Kidney tubule cell (primary cell): Measurements from ENCODE around the gene ARMH4.
A peak's percentile ranks its signal among the peaks of the same experiment; 100 is the strongest.

Experiments used
- DNase-seq: peaks from one replicate; pipeline ENCODE4 v3.0.0-alpha.2; 2018; ENCODE audit warnings: low spot score

ARMH4 gene

GRCh38 chr14:58152014-58152857 lies at the start of gene ARMH4:
ARMH4 (minus strand) TSS chr14:58152213; CDS start chr14:58139358, 12,855 bp downstream.
- DNase-seq: peak; percentile 88

- no peak for DNase-seq
These were observed 48.8 kb upstream of the ARMH4 start for GRCh38 chr14:58200846-58201245.

- no peak for DNase-seq
These were observed 48.4 kb upstream of the ARMH4 start for GRCh38 chr14:58200480-58200841.

- peak; percentile 91 for DNase-seq
These were observed 47.9 kb upstream of the ARMH4 start, which contains the start of gene ACTR10 for GRCh38 chr14:58199726-58200479. ACTR10 (plus strand) TSS chr14:58200149; CDS start chr14:58200218, 69 bp downstream.

GRCh38 chr14:58198086-58198485 lies 46.1 kb upstream of the ARMH4 start:
- no peak for DNase-seq

GRCh38 chr14:58196198-58196597 lies 44.2 kb upstream of the ARMH4 start:
- no peak for DNase-seq

GRCh38 chr14:58193542-58193941 lies 41.5 kb upstream of the ARMH4 start:
- DNase-seq: peak; percentile 41

GRCh38 chr14:58191763-58192601 lies 40.0 kb upstream of the ARMH4 start:
- no peak for DNase-seq

- DNase-seq: no peak
These were observed 37.2 kb upstream of the ARMH4 start for GRCh38 chr14:58189176-58189575.

GRCh38 chr14:58177125-58177524 lies 25.1 kb upstream of the ARMH4 start:
- DNase-seq: peak; percentile 35

GRCh38 chr14:58171090-58171489 lies 19.1 kb upstream of the ARMH4 start:
- DNase-seq: peak; percentile 93

GRCh38 chr14:58167891-58168290 lies 15.9 kb upstream of the ARMH4 start:
- no peak for DNase-seq

GRCh38 chr14:58167057-58167456 lies 15.0 kb upstream of the ARMH4 start:
- DNase-seq: no peak

- peak; percentile 85 for DNase-seq
These were observed 14.3 kb upstream of the ARMH4 start for GRCh38 chr14:58166005-58166983.

GRCh38 chr14:58160561-58160960 lies 8.5 kb upstream of the ARMH4 start:
- no peak for DNase-seq

GRCh38 chr14:58151133-58152013 lies 640 bp downstream of the ARMH4 start:
- peak; percentile 52 for DNase-seq

- no peak for DNase-seq
These were observed 1.7 kb downstream of the ARMH4 start for GRCh38 chr14:58150243-58150805.

GRCh38 chr14:58149196-58149595 lies 2.8 kb downstream of the ARMH4 start:
- DNase-seq: no peak

GRCh38 chr14:58146399-58146798 lies 5.6 kb downstream of the ARMH4 start:
- DNase-seq: no peak

GRCh38 chr14:58145936-58146335 lies 6.1 kb downstream of the ARMH4 start:
- no peak for DNase-seq
